ENCODE results near the gene PRM2. TPM values are rescaled to one million over a fixed set of nuclear protein-coding genes. Genes with fewer than 3 reads are reported as not detected.
A peak's percentile ranks its signal among the peaks of the same experiment; 100 is the strongest.
"Not testable (repeated sequence)": the region's sequence is repeated elsewhere in the genome, so short reads cannot be mapped to it uniquely, and the experiment has no call there.

Gene PRM2
- total and polyA plus RNA-seq, 8 donors: not detected

- Histone ChIP-seq H3K27ac (no peak overlapping the region), H3K27me3 (no peaks in the 10 kb centered on the region), H3K9me3 (no peaks in the 10 kb centered on the region), H3K36me3 (no peaks in the 10 kb centered on the region), H3K4me3 (no peak overlapping the region), H3K4me1 (peaks cover 9 to 11% of the 10 kb centered on the region in 2 donors)
- no peak for TF ChIP-seq CTCF (IDR thresholded peaks at IDR 0.05)
- no peak for ATAC-seq
- no peak for DNase-seq
- intact Hi-C loops (cut with DNase I): no loop called here
Observed at GRCh38 chr16:11292076-11292748, 15.9 kb upstream of the PRM2 start.

GRCh38 chr16:11291091-11291703 lies 14.9 kb upstream of the PRM2 start:
- no peak for DNase-seq
- no peaks in the 10 kb centered on the region for H3K27me3 ChIP-seq
- peak; percentile 41 for ATAC-seq

GRCh38 chr16:11290102-11290893 lies 14.0 kb upstream of the PRM2 start:
- intact Hi-C loops (cut with DNase I): no loop called here

More at GRCh38 chr16:11291091-11291703, 14.9 kb upstream of the PRM2 start:
- Histone ChIP-seq H3K36me3 (no peaks in the 10 kb centered on the region), H3K4me1 (peaks cover 0 to under 1% of the 10 kb centered on the region in 2 donors), H3K9me3 (no peaks in the 10 kb centered on the region), H3K27ac (no peak overlapping the region), H3K4me3 (no peak overlapping the region)
- no peak for TF ChIP-seq CTCF (IDR thresholded peaks at IDR 0.05)
- intact Hi-C loops (cut with DNase I): no loop called here

GRCh38 chr16:11289696-11290095 lies 13.4 kb upstream of the PRM2 start:
- H3K27ac ChIP-seq; H3K4me1 ChIP-seq; intact Hi-C loops (cut with DNase I); H3K27me3 ChIP-seq; H3K4me3 ChIP-seq; H3K36me3 ChIP-seq; ATAC-seq; H3K9me3 ChIP-seq; DNase-seq: not testable (repeated sequence)

More at GRCh38 chr16:11290102-11290893, 14.0 kb upstream of the PRM2 start:
- H3K36me3 ChIP-seq: no peaks in the 10 kb centered on the region
- DNase-seq: no peak
- TF ChIP-seq CTCF (IDR thresholded peaks at IDR 0.05): no peak
- H3K27me3 ChIP-seq: no peaks in the 10 kb centered on the region
- ATAC-seq: peak; percentile 77
- H3K9me3 ChIP-seq: no peaks in the 10 kb centered on the region
- H3K27ac ChIP-seq: no peak overlapping the region
- H3K4me1 ChIP-seq: no peaks in the 10 kb centered on the region
- H3K4me3 ChIP-seq: no peak overlapping the region

GRCh38 chr16:11289202-11289601 lies 12.9 kb upstream of the PRM2 start:
- Histone ChIP-seq H3K36me3 (no peaks in the 10 kb centered on the region), H3K4me3 (no peak overlapping the region), H3K9me3 (no peaks in the 10 kb centered on the region), H3K4me1 (no peaks in the 10 kb centered on the region), H3K27me3 (no peaks in the 10 kb centered on the region), H3K27ac (no peak overlapping the region)
- no peak for DNase-seq
- no peak for TF ChIP-seq CTCF (IDR thresholded peaks at IDR 0.05)
- ATAC-seq: no peak
- intact Hi-C loops (cut with DNase I): no loop called here

Data from left lung (tissue), 10 donors.